Embryonic facial prominence (tissue), 1 donor: ENCODE data around the gene NRG4.
"Not testable (repeated sequence)": the region's sequence is repeated elsewhere in the genome, so short reads cannot be mapped to it uniquely, and the experiment has no call there.

Experiments used
- DNase-seq: peaks from one replicate; pipeline ENCODE4 v3.0.0-alpha.2; 2016; ENCODE audit errors: extremely low spot score

The NRG4 gene

DNA sequence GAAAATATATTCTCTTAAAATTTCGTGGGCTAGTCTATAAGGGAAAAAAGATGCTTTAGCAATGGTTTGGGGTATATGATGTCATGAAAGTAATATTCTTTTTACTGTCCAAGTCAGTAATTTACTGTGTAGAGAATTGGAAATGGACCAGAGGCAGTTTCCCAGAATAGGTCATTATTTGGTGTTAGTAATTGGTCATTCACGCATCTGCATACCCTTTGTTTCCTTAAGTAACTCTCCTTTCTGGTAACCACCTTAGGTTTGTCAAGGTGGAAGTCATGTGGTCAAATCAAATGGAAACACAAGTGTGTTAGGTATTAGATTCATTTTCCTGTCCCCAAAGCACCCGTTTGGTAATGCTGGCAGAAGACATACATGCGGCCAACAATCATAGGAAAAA is 84.6 kb downstream of the NRG4 start:
- DNase-seq: no peak

DNA sequence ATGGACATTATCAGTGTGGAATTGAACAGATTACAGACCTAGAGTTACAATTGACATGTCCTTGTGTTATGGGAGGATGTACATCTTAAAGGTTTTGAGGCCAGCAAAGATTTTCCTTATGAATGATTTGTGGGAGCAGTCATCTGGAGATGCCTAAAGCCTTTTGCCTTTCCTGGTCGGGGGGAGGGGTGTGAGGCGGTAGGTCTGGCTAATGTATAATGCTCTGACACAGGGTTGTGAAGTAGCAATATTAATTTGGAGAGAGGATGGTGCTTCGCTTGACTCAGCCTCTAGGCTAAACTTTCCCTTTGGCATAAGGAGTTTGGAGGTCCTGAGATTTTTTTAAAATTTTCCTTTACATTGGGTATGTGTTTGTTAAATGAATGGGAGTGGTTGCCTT is 85.3 kb downstream of the NRG4 start:
- DNase-seq: no peak

DNA sequence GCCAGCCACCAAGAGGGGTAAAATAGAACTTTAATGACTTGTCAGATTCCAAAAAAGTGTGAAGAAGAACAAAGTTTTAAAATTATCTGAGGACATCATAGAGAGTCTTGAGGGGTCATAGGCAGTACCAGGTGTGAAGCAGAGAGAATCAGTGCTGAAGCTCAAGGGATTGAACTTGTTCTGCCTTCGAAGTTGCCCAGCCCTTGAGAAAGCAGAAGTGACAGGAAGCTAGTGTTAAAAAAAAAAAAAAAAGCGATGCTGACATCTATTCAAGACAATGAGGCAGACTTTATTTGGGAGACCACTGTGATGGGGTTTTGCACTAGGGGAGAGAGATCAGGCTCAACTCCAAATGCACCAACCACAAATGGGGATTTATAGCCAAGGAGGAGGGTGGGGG is 86.8 kb downstream of the NRG4 start:
- no peak for DNase-seq

DNA sequence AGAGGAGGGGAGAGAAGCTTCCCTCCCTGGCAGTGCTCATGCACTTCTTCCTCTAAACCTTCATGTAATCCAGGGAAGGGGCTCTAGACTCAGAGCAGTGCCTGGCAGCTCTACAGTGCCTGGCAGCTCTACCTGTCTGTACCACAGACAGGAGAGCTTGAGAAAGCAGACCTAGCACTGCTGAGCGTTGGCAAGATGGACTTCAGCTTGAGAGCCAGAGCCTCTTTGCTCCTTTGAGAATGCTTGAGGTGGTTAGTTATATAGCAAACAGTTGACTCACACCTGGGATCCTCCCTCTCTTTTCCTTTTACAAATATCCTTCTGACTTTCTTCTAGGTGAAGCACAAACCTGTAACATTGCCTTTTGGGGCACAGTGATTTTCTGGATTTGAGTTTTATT is 87.6 kb downstream of the NRG4 start:
- DNase-seq: no peak

DNA sequence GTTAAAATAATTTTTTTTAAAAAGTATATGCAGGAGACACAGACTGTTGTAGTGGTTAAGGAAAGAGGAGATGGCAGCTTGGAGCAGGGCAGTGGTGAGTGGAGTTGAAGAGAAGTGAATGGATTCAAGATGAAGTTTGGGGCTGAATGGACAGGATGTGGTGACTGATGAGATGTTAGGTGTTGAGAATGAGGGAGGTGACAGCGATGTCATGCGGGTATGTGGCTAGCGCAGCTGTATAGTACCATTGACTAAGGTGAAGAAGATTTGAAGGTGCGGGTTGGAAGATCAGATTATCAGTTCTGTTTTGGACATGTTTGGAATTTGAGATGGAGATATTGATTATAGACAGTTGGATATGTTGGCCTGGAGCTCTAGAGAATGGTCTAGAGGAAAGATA is 88.5 kb downstream of the NRG4 start:
- no peak for DNase-seq

DNA sequence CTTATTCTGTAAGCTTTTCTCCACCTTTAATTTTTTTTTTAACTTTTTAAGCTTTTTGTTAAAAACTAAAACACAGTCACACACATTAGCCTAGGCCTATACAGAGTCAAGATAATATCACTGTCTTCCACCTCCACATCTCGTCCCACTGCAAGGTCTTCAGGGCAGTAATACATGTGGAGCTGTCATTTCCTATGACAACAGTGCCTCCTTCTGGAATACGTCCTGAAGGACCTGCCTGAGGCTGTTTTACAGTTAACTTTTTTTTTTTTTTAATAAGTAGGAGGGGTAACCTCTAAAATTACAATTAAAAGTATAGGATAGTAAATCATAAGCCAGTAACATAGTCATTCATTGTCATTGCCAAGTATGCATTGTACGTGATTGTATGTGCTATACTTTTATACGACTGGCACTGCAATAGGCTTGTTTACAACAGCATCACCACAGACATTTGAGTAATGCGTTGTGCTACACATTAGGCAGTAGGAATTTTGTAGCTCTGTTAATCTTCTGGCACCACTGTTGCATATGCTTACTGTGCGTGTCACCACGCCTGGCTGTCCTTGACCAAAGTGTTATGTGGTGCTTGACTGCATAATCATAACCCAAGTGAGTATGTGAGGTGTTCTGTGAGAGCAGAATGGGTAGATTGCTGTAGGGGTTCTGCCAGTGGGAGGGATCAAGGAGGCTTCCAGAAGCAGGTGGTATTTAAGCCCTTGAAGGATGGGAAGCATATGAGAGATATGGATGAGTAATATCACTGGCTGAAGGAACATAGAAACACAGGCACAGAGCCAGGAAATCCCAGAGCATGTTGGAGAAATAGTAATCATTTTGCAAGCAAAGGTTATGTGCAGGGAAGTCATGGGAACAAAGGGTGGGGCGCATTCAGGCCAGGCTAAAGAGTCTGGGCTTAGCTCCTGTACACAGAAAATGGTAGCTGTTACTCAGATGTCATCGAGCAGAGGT is 90.2 kb downstream of the NRG4 start:
- DNase-seq: no peak

DNA sequence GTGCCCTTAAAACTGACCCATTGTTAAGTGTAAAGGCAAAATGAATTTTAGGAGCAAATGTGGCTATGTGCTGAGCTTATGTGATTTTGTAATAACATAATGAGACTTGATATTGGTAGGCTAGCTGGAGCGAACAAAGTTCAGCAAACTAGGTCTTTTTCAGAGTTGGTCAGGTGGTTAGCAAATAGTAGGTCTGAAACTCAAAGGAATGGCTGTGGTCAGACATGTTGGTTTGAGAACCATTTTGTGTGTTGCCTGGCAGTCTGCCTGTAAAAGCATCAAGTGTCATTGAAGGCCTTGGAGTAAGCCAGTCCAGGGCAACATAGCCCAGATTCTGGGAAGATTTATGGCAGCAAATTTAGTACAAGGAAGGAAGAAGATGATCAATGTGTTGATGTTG is 92.1 kb downstream of the NRG4 start:
- no peak for DNase-seq

DNA sequence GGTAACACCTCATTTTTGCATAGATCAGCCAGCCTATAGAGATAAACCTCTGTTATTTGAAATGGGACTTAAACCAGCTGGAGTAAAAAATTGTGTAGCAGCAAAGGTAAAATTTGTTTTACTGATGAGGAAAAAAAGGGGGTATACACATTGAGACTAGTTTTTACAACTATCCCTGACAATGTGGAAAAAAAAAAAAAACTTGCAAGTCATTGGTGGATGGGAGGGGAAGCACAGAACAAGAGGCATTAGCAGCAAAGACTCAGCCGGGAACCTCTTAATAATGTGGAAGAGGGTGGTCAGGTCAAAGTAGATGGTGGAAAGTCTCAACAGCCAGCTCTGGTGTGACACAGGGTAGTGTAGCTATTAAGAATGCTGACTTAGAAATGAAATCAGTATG is 94.1 kb downstream of the NRG4 start:
- DNase-seq: no peak

DNA sequence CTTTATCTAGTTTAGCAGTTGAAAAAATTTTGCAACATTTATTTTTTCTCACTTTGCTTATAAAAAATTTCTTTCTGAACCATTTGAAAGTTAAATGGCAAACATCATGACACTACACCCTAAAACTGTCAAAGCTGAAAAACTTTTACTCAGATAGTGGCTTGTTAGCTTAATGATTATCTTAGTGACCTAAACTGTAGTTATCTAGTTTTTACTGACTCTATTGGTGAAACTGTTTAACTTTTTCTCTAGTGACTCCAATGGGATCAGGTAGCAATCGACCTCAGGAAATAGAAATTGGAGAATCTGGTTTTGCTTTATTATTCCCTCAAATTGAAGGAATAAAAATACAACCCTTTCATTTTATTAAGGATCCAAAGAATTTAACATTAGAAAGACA is 95.2 kb downstream of the NRG4 start:
- no peak for DNase-seq

DNA sequence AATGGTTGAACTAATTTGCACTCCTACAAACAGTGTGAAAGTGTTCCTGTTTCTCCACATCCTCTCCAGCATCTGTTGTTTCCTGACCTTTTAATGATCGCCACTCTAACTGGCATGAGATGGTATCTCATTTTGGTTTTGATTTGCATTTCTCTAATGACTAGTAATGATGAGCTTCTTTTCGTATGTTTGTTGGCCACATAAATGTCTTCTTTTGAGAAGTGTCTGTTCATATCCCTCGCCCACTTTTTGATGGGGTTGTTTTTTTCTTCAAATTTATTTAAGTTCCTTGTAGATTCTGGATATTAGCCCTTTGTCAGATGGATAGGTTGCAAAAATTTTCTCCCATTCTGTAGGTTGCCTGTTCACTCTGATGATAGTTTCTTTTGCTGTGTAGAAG is 101.9 kb downstream of the NRG4 start:
- not testable (repeated sequence) for DNase-seq

DNA sequence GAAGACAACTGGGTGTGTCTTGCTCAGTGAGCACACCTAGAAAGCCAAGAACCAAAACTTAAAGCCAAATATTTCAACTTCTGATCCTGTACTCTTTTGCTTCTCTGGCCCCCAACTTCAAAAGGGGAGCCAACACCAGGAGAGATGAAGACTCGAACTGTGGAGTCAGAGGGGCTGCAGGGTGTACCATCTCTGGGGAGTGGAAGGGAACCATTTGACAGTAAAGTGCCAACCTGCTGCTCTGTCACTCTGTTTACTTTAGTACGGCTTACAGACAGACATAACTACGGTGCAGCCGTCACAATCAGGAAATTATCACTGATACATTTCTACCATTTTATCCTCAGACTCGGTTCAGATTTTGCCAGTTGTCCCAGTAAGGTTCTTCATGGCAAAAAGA is 107.0 kb downstream of the NRG4 start:
- DNase-seq: no peak

DNA sequence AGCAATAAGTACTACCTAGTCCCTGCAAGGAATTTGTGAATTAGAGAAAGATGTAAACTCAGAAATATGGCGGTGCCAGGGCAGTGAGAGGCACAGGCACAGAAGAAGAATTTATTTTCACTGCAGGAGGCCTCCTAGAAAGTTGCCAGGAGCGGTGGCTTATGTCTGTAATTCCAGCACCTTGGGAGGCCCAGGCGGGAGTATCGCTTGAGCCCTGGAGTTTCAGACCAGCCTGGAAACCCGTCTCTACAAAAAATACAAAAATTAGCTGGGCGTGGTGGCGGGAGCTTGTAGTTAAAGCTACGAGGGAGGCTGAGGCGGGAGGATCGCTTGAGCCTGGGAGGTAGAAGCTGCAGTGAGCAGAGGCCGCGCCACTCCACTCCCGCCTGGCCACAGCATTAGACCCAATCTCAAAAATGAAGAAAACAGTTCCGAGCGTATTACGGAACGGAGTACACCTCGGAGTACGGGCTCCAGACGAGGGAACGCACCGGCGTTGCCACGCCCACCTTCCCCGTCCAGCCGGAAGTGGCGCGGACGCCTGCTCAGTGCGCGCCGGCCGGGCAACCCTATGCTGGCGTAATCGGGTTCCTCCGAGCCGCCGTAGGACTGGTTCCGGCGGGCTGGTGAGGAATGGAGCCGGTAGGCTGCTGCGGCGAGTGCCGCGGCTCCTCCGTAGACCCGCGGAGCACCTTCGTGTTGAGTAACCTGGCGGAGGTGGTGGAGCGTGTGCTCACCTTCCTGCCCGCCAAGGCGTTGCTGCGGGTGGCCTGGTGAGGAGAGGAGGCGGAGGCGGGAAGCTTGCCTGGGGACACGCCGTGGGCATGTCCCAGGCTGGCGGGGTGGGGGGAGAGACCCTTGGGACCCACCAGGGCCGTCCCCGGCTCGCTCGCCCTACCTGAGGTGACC is 108.6 kb downstream of the NRG4 start, which contains the start of gene FBXO22:
Gene FBXO22 (plus strand): TSS at position 548 of the 909 bp plus-strand sequence. CDS start 86 bp downstream, at position 634.
- DNase-seq: peak; percentile 83

DNA sequence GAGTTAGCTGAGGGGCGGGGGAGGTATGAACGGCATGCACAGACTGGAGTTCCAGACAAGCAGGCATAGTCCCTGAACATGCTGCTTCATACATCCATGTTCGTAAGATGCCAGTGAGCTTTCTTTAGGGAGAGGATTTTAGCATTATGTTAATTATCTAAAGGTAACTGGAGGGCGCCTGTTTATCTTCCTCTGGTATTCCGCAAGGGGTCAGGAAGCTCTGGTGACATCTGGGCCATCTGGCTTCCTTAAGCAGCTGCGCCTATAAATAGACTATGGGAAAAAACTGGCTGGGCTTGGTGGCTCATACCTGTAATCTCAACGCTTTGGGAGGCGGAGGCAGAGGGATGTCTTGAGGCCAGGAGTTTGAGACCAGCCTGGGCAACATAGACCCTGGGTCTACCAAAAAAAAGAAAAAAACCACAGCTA is 110.1 kb downstream of the NRG4 start:
- no peak for DNase-seq

DNA sequence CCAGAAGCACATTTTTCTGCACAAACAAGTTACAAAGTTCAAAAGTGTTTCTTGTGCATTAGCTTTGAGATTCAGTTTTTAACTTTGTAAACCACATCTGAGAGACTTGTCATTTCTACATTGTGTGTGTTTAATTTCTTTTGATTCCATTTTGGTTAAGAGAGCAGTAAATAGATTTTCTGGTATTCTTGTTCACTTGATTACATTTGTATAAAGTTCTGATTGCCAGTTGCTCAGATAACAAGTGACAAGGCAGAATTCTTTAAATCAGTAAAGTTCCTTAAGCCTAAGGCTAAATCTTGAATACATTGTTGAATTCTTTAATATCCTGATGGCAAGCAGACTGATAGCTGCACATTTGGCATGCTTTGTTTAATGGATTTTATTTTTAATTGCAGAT is 111.6 kb downstream of the NRG4 start:
- no peak for DNase-seq

DNA sequence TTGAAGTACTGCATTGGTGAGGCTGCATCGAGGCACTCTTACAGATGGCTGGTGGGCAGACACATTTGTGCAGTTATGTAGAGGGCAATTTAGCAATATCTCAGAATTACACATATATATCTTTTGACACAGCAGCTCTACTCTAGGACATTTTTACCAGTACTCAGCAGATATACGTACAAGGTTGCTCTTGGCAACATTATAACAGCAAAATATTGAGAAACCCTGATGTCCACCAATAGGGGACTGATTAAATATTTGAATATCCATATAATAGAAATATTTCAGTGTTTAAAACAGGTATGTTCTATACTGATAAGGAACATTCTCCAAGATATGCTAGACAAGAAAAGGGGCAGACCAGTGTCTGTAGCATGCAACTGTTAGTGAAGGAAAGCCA is 116.5 kb downstream of the NRG4 start:
- DNase-seq: no peak

DNA sequence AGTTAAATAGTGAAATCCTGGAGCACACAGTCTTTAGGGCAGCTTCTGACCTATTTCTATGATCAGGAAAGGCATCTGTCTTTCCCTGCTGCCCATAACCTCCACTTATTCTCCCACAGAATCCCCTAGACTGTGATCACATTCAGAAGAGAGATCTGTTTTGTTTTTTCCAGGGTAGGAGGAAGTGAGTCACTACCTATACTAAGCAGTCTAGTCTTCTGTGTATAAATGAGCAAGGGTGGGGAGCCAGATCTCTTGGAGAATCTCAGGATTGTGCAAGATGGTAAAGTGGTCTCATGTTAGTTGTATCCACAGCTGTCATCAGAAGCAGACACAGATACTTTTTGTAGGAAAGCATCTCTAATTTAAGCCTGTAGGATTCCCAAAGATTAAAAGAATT is 120.3 kb downstream of the NRG4 start:
- no peak for DNase-seq
